AML-193 (cell line): ENCODE results near the gene AKR1E2.

Source experiments
- DNase-seq, 2 experiments: peaks; one replicate each; lab custom pipeline; 2025; lab: John Stamatoyannopoulos, UW

The AKR1E2 gene

GRCh38 chr10:4813496-4813895, 12.5 kb upstream of the AKR1E2 start:
- no peak for DNase-seq

DNA sequence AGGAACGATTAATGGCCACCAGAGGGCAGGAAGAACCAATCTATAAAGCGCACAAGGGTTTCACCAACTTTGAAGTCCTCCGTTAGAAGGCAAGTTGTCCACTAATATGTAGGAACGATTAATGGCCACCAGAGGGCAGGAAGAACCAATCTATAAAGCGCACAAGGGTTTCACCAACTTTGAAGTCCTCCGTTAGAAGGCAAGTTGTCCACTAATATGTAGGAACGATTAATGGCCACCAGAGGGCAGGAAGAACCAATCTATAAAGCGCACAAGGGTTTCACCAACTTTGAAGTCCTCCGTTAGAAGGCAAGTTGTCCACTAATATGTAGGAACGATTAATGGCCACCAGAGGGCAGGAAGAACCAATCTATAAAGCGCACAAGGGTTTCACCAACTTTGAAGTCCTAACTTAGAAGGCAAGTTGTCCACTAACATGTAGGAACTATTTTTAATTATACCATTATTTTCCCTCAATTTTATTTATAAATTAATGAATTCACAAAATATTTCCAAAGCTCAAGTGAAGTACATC, 10.3 kb upstream of the AKR1E2 start:
- peak in 1 of 2 experiments; percentile 1 for DNase-seq

DNA sequence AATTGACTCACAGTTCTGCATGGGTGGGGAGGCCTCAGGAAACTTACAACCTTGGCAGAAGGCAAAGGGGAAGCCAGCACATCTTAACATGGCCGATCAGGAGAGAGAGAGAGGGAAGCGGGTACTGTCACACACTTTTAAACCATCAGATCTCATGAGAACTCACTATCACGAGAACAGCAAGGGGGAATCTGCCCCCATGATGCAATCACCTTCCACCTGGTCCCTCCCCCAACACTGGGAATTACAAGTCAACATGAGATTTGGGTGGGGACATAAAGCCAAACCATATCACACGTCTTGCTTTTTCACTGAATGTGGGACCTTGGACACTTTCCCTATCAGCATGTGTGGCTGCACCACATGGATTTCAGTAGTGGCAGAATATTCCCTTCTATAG, 9.0 kb upstream of the AKR1E2 start:
- DNase-seq: no peak

- no peak for DNase-seq
Observed at GRCh38 chr10:4819067-4819466, 6.9 kb upstream of the AKR1E2 start.

GRCh38 chr10:4819707-4820106, 6.3 kb upstream of the AKR1E2 start:
- DNase-seq: no peak

DNA sequence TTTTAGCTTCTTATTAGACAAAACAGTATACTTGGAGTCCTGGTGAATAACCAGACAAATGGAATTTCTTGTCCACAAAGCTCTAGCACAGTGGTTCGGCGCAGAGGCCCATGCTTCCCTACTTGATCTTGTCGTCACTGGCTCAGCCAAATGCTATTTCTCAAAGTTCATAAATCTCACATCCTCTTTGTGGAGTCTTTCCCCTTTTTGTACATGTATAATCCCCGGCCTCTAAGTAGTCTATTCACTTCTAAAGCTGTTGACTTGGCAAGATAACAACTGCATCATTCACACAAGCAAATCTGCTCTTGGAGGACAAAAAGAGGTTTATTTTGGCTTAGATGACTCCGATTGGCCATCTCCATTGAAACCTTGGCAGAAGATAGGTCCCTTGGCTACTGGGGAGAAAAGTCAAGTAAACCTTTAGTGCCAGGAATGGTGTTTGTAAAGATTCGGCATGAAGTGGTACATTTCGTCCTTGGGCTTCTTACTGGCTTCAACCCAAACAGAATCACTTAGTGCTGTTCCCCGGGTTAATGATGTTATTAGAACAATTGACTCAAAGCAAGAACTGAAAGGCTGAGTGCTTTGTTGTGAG, 5.1 kb upstream of the AKR1E2 start:
- no peak for DNase-seq

DNA sequence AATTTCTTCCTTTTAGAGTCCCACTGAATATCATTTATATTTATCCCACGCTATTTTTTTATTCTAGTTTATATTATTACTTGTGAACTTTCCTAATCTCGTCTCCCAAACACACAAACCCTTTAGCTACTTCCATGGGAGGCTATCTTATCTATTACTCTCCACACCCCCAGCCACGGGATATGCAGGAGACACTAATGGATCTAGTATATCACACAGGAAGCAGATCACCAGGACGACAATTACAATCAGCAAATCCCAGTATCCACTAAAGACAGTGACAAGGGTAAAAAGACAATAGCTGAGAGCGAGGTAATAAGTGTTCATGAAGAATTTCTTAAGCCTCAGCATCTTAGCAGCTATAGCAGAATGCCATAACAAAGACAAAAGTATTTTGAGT, 3.8 kb upstream of the AKR1E2 start:
- DNase-seq: no peak

DNA sequence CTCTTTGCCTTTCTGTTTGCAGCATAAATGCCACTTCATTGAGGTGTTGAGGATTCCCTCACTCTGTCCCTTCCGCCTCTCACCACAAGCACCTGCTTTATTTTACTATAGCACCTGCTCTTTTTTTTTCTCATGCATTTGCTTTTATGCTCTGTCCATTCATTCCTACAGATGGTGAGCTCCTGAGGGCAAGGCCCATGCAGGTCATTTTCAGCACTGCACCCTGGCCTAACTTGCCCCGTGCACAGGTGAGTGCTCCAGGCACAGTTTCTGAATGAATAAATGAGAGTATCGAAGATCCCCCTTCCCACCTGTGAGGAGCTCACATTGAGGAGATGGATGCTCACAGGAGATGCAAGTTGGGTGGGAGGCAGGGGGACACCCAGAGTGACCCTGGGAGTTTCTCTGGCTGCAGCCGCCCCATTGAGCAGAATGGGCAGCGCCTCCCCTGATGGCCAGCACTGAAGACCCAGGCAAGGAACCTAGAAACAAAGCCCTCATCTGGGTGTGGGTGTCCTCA, 1.2 kb upstream of the AKR1E2 start:
- no peak for DNase-seq

- DNase-seq: no peak
Observed at GRCh38 chr10:4825456-4825867, 545 bp upstream of the AKR1E2 start.

DNA sequence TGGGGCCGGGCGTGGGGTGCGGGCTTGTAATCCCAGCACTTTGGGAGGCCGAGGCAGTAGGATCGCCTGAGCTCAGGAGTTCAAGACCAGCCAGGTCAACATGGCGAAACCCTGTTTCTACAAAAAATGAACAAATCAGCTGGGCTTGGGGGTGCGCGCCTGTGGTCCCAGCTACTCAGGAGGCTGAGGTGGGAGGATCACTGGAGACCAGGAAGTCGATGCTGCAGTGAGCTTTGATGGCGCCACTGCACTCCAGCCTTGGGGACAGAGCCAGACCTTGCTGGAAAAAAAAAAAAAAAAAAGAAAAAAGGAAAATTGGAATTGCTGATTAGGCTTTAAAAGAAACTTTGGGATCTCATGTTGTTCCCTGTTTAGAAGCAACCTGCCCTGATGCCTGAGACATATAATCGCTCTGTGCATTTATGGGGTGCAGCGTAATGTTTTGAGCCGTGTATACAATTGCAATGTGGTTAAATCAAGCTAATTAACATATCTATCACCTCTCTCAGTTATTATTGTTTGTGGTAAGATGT, 851 bp downstream of the AKR1E2 start:
- no peak for DNase-seq

GRCh38 chr10:4828005-4828404, 2.0 kb downstream of the AKR1E2 start:
- DNase-seq: no peak

- DNase-seq: no peak
Observed at GRCh38 chr10:4830551-4830950, 4.5 kb downstream of the AKR1E2 start.

- DNase-seq: no peak
Observed at GRCh38 chr10:4831091-4831490, 5.1 kb downstream of the AKR1E2 start.

DNA sequence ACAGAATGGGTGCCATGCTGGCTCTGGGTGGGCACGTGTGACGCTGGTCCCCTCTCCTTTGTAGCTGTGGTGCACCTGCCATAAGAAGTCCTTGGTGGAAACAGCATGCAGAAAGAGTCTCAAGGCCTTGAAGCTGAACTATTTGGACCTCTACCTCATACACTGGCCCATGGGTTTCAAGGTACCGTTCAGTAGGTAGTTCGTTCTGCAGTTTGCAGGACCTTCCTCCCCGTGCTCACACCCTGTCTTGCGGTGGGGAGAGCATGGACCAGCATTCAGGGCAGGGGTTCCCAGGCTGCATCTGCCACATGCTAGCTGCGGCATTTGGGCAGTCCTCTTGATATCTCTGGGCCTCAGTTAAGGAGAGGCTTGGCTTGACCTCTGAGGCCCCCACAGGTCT, 7.3 kb downstream of the AKR1E2 start:
- no peak for DNase-seq

DNA sequence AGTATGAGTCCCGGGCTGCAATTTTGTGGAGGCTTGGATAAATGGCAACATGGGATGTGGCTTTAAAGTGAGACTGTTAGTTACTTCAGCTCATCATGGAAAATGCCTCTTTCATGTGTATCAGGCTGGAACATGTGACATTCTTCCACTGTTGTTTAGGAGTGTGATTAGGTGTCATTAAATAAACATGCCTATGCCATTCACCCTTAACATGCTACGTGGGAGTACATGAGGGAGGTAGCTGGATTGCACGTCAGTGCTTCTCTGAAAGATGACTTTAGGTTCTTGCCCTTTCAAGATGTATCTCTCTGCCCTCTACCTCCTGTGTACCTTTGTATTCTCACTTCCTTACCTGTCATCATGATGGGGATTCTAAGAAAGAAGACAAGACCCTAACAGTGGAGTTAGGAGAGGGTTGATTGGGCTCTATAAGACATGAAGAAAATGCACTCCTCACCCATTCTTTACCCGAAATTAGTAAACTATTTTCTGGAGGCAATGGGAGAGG, 8.9 kb downstream of the AKR1E2 start:
- no peak for DNase-seq

DNA sequence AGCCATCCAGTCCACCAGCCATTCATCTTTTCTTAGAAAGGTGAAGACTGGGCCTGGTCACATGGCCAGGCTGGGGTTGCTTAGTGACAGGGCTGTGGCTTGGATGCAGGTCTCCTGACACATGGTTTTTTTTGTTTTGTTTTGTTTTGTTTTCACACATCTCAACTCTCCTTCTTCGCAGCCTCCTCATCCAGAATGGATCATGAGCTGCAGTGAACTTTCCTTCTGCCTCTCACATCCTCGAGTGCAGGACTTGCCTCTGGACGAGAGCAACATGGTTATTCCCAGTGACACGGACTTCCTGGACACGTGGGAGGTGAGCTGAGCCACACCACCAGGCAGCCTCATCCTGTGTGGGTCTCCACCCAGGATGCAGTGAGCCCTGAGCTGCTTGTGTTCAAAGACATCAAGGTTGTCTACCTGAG, 9.5 kb downstream of the AKR1E2 start:
- DNase-seq: no peak

GRCh38 chr10:4836416-4836969, 10.5 kb downstream of the AKR1E2 start:
- no peak for DNase-seq

GRCh38 chr10:4837551-4837950, 11.5 kb downstream of the AKR1E2 start:
- no peak for DNase-seq

GRCh38 chr10:4838743-4839142, 12.7 kb downstream of the AKR1E2 start:
- no peak for DNase-seq

GRCh38 chr10:4839353-4839752, 13.3 kb downstream of the AKR1E2 start:
- no peak for DNase-seq

DNA sequence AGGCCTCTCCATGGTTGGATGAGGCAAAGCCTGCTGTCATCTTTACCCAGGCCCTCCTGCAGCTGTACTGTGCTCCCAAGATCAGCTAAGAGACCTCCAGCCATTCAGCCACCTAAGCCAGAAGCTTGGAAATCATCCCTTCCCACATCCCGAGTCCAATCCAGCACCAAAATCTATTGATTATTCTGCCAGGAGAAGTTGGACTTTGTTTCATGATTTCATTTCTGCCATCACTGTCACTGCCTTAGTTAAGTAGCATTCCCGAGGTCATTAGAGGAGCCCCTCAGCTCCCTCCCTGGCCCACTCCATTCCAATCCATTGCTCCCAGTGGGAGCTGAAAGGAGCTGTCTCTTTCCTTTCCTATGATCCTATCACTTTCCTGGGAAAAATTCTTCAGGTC, 14.1 kb downstream of the AKR1E2 start:
- no peak for DNase-seq

GRCh38 chr10:4843525-4844180, 17.6 kb downstream of the AKR1E2 start:
- no peak for DNase-seq

- no peak for DNase-seq
Observed at GRCh38 chr10:4844864-4845263, 18.9 kb downstream of the AKR1E2 start.
